GM18951 (cell line): ENCODE results near the gene FGF23.

ENCODE experiments used
- POLR2A ChIP-seq: IDR thresholded peaks from 4 replicates; pipeline ENCODE4 v1.6.1; 2011; ENCODE audit warnings: mild to moderate bottlenecking; ENCODE audit not compliant: insufficient read length, insufficient read depth; ENCODE audit errors: extremely low read depth
- in situ Hi-C: fragments of 300-500 bp; cut with MboI; formaldehyde crosslinking; loops from one replicate; pipeline ENCODE4 v1.12.0; 2022; ENCODE audit warnings: low sequenced_read_pairs, mixed read lengths, inconsistent platforms; ENCODE audit not compliant: unreplicated experiment

The FGF23 gene

GRCh38 chr12:4366090-4366489, 13.4 kb downstream of the FGF23 start:
- in situ Hi-C loops, result no loop called here

GRCh38 chr12:4356041-4356327, 23.5 kb downstream of the FGF23 start:
- no peak for TF ChIP-seq POLR2A
- in situ Hi-C loops, result no loop called here

More at GRCh38 chr12:4366090-4366489, 13.4 kb downstream of the FGF23 start:
- TF ChIP-seq POLR2A, result no peak

- in situ Hi-C loops, result no loop called here
These were observed 24.1 kb downstream of the FGF23 start for GRCh38 chr12:4355156-4356040.

GRCh38 chr12:4353785-4354208, 25.7 kb downstream of the FGF23 start:
- in situ Hi-C loops, result no loop called here
- TF ChIP-seq POLR2A, result no peak

More at GRCh38 chr12:4355156-4356040, 24.1 kb downstream of the FGF23 start:
- TF ChIP-seq POLR2A, result no peak

- no peak for TF ChIP-seq POLR2A
- in situ Hi-C loops, result no loop called here
These were observed 32.6 kb downstream of the FGF23 start for GRCh38 chr12:4346931-4347330.

GRCh38 chr12:4331842-4332241, 47.7 kb downstream of the FGF23 start:
- no peak for TF ChIP-seq POLR2A
- in situ Hi-C loops, result no loop called here

GRCh38 chr12:4331221-4331620, 48.3 kb downstream of the FGF23 start:
- no peak for TF ChIP-seq POLR2A
- in situ Hi-C loops, result no loop called here

GRCh38 chr12:4330203-4330602, 49.3 kb downstream of the FGF23 start:
- TF ChIP-seq POLR2A, result no peak
- in situ Hi-C loops, result no loop called here

GRCh38 chr12:4327293-4327692, 52.2 kb downstream of the FGF23 start:
- in situ Hi-C loops, result no loop called here
- TF ChIP-seq POLR2A, result no peak

- in situ Hi-C loops, result no loop called here
- no peak for TF ChIP-seq POLR2A
These were observed 53.5 kb downstream of the FGF23 start for GRCh38 chr12:4325966-4326365.

GRCh38 chr12:4324366-4324765, 55.1 kb downstream of the FGF23 start:
- TF ChIP-seq POLR2A, result no peak
- in situ Hi-C loops, result no loop called here

GRCh38 chr12:4323396-4323795, 56.1 kb downstream of the FGF23 start:
- TF ChIP-seq POLR2A, result no peak
- in situ Hi-C loops, result no loop called here

- in situ Hi-C loops, result no loop called here
- TF ChIP-seq POLR2A, result no peak
These were observed 56.8 kb downstream of the FGF23 start for GRCh38 chr12:4322726-4323125.
